HG03135 (cell line): ENCODE measurements around the gene ACTN4.

Source experiments
- ATAC-seq: cut with Tn5 transposase; IDR thresholded peaks from one replicate; pipeline ENCODE4 v1.9.1; 2021; ENCODE audit warnings: mild to moderate bottlenecking, moderate library complexity; ENCODE audit not compliant: unreplicated experiment

The ACTN4 gene

GRCh38 chr19:38660724-38661123 lies 13.3 kb downstream of the ACTN4 start:
- ATAC-seq = no peak

GRCh38 chr19:38661136-38661535 lies 13.7 kb downstream of the ACTN4 start:
- ATAC-seq = no peak

- no peak for ATAC-seq
These were observed 14.5 kb downstream of the ACTN4 start for GRCh38 chr19:38661996-38662395.

GRCh38 chr19:38662537-38663155 lies 15.2 kb downstream of the ACTN4 start:
- no peak for ATAC-seq

- no peak for ATAC-seq
These were observed 15.8 kb downstream of the ACTN4 start for GRCh38 chr19:38663156-38663651.

- no peak for ATAC-seq
These were observed 16.6 kb downstream of the ACTN4 start for GRCh38 chr19:38663957-38664502.

GRCh38 chr19:38664503-38665211 lies 17.2 kb downstream of the ACTN4 start:
- no peak for ATAC-seq

- ATAC-seq = no peak
These were observed 17.9 kb downstream of the ACTN4 start for GRCh38 chr19:38665219-38665931.

GRCh38 chr19:38665950-38666662 lies 18.7 kb downstream of the ACTN4 start:
- no peak for ATAC-seq

- ATAC-seq = peak; percentile 56
These were observed 19.4 kb downstream of the ACTN4 start for GRCh38 chr19:38666663-38667511.

- ATAC-seq = no peak
These were observed 20.3 kb downstream of the ACTN4 start for GRCh38 chr19:38667661-38668171.

- no peak for ATAC-seq
These were observed 22.1 kb downstream of the ACTN4 start for GRCh38 chr19:38669552-38669951.

GRCh38 chr19:38670921-38671398 lies 23.5 kb downstream of the ACTN4 start:
- no peak for ATAC-seq

- ATAC-seq = no peak
These were observed 24.2 kb downstream of the ACTN4 start for GRCh38 chr19:38671654-38672053.

- ATAC-seq = no peak
These were observed 25.6 kb downstream of the ACTN4 start for GRCh38 chr19:38673030-38673429.

GRCh38 chr19:38674388-38675171 lies 27.1 kb downstream of the ACTN4 start:
- ATAC-seq = no peak

GRCh38 chr19:38675611-38676010 lies 28.2 kb downstream of the ACTN4 start:
- ATAC-seq = no peak

GRCh38 chr19:38676023-38676877 lies 28.8 kb downstream of the ACTN4 start:
- ATAC-seq = no peak
